Right lung (tissue), 5 donors: ENCODE measurements around the gene LZTR1. TPM values are rescaled to one million over a fixed set of nuclear protein-coding genes. Genes with fewer than 3 reads are reported as not detected.
"Not testable (repeated sequence)": the region's sequence is repeated elsewhere in the genome, so short reads cannot be mapped to it uniquely, and the experiment has no call there.

Source experiments
- DNase-seq, 2 donors: peaks; one replicate each; pipeline ENCODE4 v3.0.0-alpha.2; 2013
- polyA plus RNA-seq, 5 donors: library from polyadenylated mRNA; unstranded; fragments of 120-200 nt; gene quantifications; one replicate each; pipeline versions ENCODE4 v1.2.1 to v1.2.3, GENCODE V29; 2013; ENCODE audit warnings: inconsistent platforms in 1 of 5, low replicate concordance in 1 of 5; ENCODE audit not compliant: insufficient read length in 5 of 5, insufficient read depth in 1 of 5

Gene LZTR1
- polyA plus RNA-seq, 5 donors, result 43.4 to 67.5 (median 55.6) TPM

- no peak for DNase-seq
Observed at GRCh38 chr22:21032037-21032867, 50.2 kb downstream of the LZTR1 start, which contains the start of gene SLC7A4. Gene SLC7A4, minus strand, starts transcription at chr22:21032561. Its CDS starts 749 bp downstream, at chr22:21031812.

- DNase-seq, result no peak
Observed at GRCh38 chr22:21032868-21033688, 51.0 kb downstream of the LZTR1 start.

GRCh38 chr22:21033895-21034294 lies 51.8 kb downstream of the LZTR1 start:
- no peak for DNase-seq

- DNase-seq, result no peak
Observed at GRCh38 chr22:21034989-21035388, 52.9 kb downstream of the LZTR1 start.

- no peak for DNase-seq
Observed at GRCh38 chr22:21038405-21038804, 56.3 kb downstream of the LZTR1 start.

- not testable (repeated sequence) for DNase-seq
Observed at GRCh38 chr22:21039158-21039557, 57.1 kb downstream of the LZTR1 start.

GRCh38 chr22:21041937-21042336 lies 59.8 kb downstream of the LZTR1 start:
- no peak for DNase-seq

- DNase-seq, result no peak
Observed at GRCh38 chr22:21042978-21043859, 61.1 kb downstream of the LZTR1 start.

- DNase-seq, result no peak
Observed at GRCh38 chr22:21043860-21044535, 61.9 kb downstream of the LZTR1 start.

GRCh38 chr22:21044931-21045584 lies 63.0 kb downstream of the LZTR1 start:
- DNase-seq, result no peak

- DNase-seq, result peak; percentile 88 to 90
Observed at GRCh38 chr22:21045585-21046294, 63.6 kb downstream of the LZTR1 start, which contains the start of gene LRRC74B. Gene LRRC74B, plus strand, starts transcription at chr22:21045946. Its CDS starts 41 bp downstream, at chr22:21045987.

- no peak for DNase-seq
Observed at GRCh38 chr22:21047035-21047661, 65.1 kb downstream of the LZTR1 start.

GRCh38 chr22:21047730-21048129 lies 65.6 kb downstream of the LZTR1 start:
- no peak for DNase-seq

GRCh38 chr22:21048448-21048847 lies 66.4 kb downstream of the LZTR1 start:
- not testable (repeated sequence) for DNase-seq

Other genes starting within 250 kb of the LZTR1 start
- 1 to 10 TPM in 1 of 5 donors, under 1 TPM in 4; 0.08 to 2.4 (median 0.20) TPM for gene SERPIND1, start 208.2 kb upstream of the LZTR1 start, polyA plus RNA-seq
- gene PI4KA, start 123.5 kb upstream of the LZTR1 start, polyA plus RNA-seq, result 10 to 100 TPM; 46.5 to 73.7 (median 72.2) TPM
- gene SNAP29, start 123.3 kb upstream of the LZTR1 start, polyA plus RNA-seq, result 10 to 100 TPM; 27.8 to 39.9 (median 28.8) TPM
- 10 to 100 TPM; 57.1 to 68.3 (median 60.3) TPM for gene CRKL, start 64.9 kb upstream of the LZTR1 start, polyA plus RNA-seq
- gene AIFM3, start 15.0 kb upstream of the LZTR1 start, polyA plus RNA-seq, result 1 to 10 TPM in 1 of 5 donors, under 1 TPM in 4; 0.50 to 1.1 (median 0.76) TPM
- 10 to 100 TPM; 14.7 to 30.0 (median 19.2) TPM for gene THAP7, start 19.8 kb downstream of the LZTR1 start, polyA plus RNA-seq
- gene P2RX6, start 32.9 kb downstream of the LZTR1 start, polyA plus RNA-seq, result 1 to 10 TPM in 4 of 5 donors, under 1 TPM in 1; 0.95 to 3.4 (median 1.8) TPM
- under 1 TPM; 0.18 to 0.78 (median 0.46) TPM for gene SLC7A4, start 50.3 kb downstream of the LZTR1 start, polyA plus RNA-seq
- gene LRRC74B, start 63.6 kb downstream of the LZTR1 start, polyA plus RNA-seq, result 1 to 10 TPM in 4 of 5 donors, under 1 TPM in 1; 0.25 to 2.4 (median 1.4) TPM